ENCODE measurements around the gene TUBB4A. TPM values are rescaled to one million over a fixed set of nuclear protein-coding genes. Genes with fewer than 3 reads are reported as not detected.

TUBB4A gene
- total and polyA plus RNA-seq, 2 donors (not counting 1 experiment from before 2014, with no cell fraction given) = not detected

- no peaks in the 10 kb centered on the region for H4K20me1 ChIP-seq (ENCODE audit: control insufficient read depth, extremely low read depth, insufficient read depth, low read length)
- H3K9me3 ChIP-seq (ENCODE audit: control insufficient read depth, insufficient read depth, low read depth, low read length) = no peaks in the 10 kb centered on the region
- H3K4me2 ChIP-seq (ENCODE audit: extremely low read depth, insufficient read depth, low read length) = no peak overlapping the region
- no peaks in the 10 kb centered on the region for H3K36me3 ChIP-seq (ENCODE audit: control insufficient read depth, insufficient read depth, low read length)
- H3K9ac ChIP-seq (ENCODE audit: insufficient read depth, low read length) = no peak overlapping the region
- no peaks in the 10 kb centered on the region for H3K27me3 ChIP-seq (ENCODE audit: control insufficient read depth, insufficient read depth, low read length)
- H3K79me2 ChIP-seq (ENCODE audit: control insufficient read depth, insufficient read depth, low read length) = no peaks in the 10 kb centered on the region
- TF ChIP-seq, protein P1, sequence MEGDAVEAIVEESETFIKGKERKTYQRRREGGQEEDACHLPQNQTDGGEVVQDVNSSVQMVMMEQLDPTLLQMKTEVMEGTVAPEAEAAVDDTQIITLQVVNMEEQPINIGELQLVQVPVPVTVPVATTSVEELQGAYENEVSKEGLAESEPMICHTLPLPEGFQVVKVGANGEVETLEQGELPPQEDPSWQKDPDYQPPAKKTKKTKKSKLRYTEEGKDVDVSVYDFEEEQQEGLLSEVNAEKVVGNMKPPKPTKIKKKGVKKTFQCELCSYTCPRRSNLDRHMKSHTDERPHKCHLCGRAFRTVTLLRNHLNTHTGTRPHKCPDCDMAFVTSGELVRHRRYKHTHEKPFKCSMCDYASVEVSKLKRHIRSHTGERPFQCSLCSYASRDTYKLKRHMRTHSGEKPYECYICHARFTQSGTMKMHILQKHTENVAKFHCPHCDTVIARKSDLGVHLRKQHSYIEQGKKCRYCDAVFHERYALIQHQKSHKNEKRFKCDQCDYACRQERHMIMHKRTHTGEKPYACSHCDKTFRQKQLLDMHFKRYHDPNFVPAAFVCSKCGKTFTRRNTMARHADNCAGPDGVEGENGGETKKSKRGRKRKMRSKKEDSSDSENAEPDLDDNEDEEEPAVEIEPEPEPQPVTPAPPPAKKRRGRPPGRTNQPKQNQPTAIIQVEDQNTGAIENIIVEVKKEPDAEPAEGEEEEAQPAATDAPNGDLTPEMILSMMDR (conservative IDR thresholded peaks at IDR 0.05 in 1 of 2, IDR thresholded peaks at IDR 0.05 in 1 of 2; ENCODE audit: low read depth in 1 of 2, low read length in 2 of 2) = no peak
- TF ChIP-seq EZH2 (IDR thresholded peaks at IDR 0.05; ENCODE audit: low read length, missing control alignments) = no peak
- no peak overlapping the region for H2AFZ ChIP-seq (ENCODE audit: low read length)
- no peak overlapping the region for H3K4me3 ChIP-seq (replicated peaks in 1 of 4; ENCODE audit: control extremely low read depth in 1 of 4, insufficient read depth in 1 of 4, low read depth in 3 of 4, low read length in 4 of 4)
- H3K4me1 ChIP-seq (ENCODE audit: control insufficient read depth, extremely low read depth, insufficient read depth, low read length) = no peaks in the 10 kb centered on the region
- no peak overlapping the region for H3K27ac ChIP-seq (ENCODE audit: insufficient read depth, low read length)
- no peak for DNase-seq (ENCODE audit: low read depth in 2 of 2)
Measured at GRCh38 chr19:6472713-6473112, 29.4 kb downstream of the TUBB4A start.

DNA sequence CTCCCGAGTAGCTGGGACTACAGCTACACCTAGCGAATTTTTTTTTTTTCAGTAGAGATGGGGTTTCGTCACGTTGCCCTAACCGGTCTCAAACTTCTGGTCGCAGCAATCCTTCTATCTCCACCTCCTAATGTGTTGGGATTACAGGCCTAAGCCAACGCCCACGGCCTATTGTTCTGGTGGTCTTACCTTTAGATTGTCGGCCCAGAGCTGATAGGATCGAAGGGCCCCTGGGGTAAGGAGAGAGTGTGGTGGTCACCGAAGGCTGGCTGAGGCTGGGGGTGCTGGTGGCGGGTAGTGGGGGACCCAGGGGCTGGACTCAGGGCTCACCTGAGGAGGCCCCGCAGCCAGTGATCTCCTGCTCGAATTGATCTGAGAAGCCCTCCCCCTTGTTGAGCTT lies 31.0 kb downstream of the TUBB4A start:
- Histone ChIP-seq H3K4me1 (ENCODE audit: control insufficient read depth, extremely low read depth, insufficient read depth, low read length) (no peaks in the 10 kb centered on the region), H3K27ac (ENCODE audit: insufficient read depth, low read length) (no peak overlapping the region), H2AFZ (ENCODE audit: low read length) (no peak overlapping the region), H3K79me2 (ENCODE audit: control insufficient read depth, insufficient read depth, low read length) (no peaks in the 10 kb centered on the region), H3K4me3 (replicated peaks in 1 of 4; ENCODE audit: control extremely low read depth in 1 of 4, insufficient read depth in 1 of 4, low read depth in 3 of 4, low read length in 4 of 4) (no peak overlapping the region), H3K9me3 (ENCODE audit: control insufficient read depth, insufficient read depth, low read depth, low read length) (no peaks in the 10 kb centered on the region), H3K9ac (ENCODE audit: insufficient read depth, low read length) (no peak overlapping the region), H3K4me2 (ENCODE audit: extremely low read depth, insufficient read depth, low read length) (no peak overlapping the region), H3K27me3 (ENCODE audit: control insufficient read depth, insufficient read depth, low read length) (no peaks in the 10 kb centered on the region), H3K36me3 (ENCODE audit: control insufficient read depth, insufficient read depth, low read length) (no peaks in the 10 kb centered on the region), H4K20me1 (ENCODE audit: control insufficient read depth, extremely low read depth, insufficient read depth, low read length) (no peaks in the 10 kb centered on the region)
- no peak for DNase-seq (ENCODE audit: low read depth in 2 of 2)
- no peak for TF ChIP-seq EZH2 (IDR thresholded peaks at IDR 0.05; ENCODE audit: low read length, missing control alignments)
- TF ChIP-seq, protein P1 (conservative IDR thresholded peaks at IDR 0.05 in 1 of 2, IDR thresholded peaks at IDR 0.05 in 1 of 2; ENCODE audit: low read depth in 1 of 2, low read length in 2 of 2) = no peak

GRCh38 chr19:6470173-6470572 lies 31.9 kb downstream of the TUBB4A start:
- peaks cover 3% of the 10 kb centered on the region for H3K27me3 ChIP-seq (ENCODE audit: control insufficient read depth, insufficient read depth, low read length)
- TF ChIP-seq, protein P1 (conservative IDR thresholded peaks at IDR 0.05 in 1 of 2, IDR thresholded peaks at IDR 0.05 in 1 of 2; ENCODE audit: low read depth in 1 of 2, low read length in 2 of 2) = no peak
- TF ChIP-seq EZH2 (IDR thresholded peaks at IDR 0.05; ENCODE audit: low read length, missing control alignments) = no peak

More at GRCh38 chr19:6470173-6470572, 31.9 kb downstream of the TUBB4A start:
- no peaks in the 10 kb centered on the region for H3K4me1 ChIP-seq (ENCODE audit: control insufficient read depth, extremely low read depth, insufficient read depth, low read length)
- no peaks in the 10 kb centered on the region for H3K9me3 ChIP-seq (ENCODE audit: control insufficient read depth, insufficient read depth, low read depth, low read length)
- no peaks in the 10 kb centered on the region for H3K79me2 ChIP-seq (ENCODE audit: control insufficient read depth, insufficient read depth, low read length)
- H3K36me3 ChIP-seq (ENCODE audit: control insufficient read depth, insufficient read depth, low read length) = no peaks in the 10 kb centered on the region
- no peak for DNase-seq (ENCODE audit: low read depth in 2 of 2)
- no peak overlapping the region for H3K4me2 ChIP-seq (ENCODE audit: extremely low read depth, insufficient read depth, low read length)
- no peak overlapping the region for H3K9ac ChIP-seq (ENCODE audit: insufficient read depth, low read length)
- H3K27ac ChIP-seq (ENCODE audit: insufficient read depth, low read length) = no peak overlapping the region
- H2AFZ ChIP-seq (ENCODE audit: low read length) = no peak overlapping the region
- H3K4me3 ChIP-seq (replicated peaks in 1 of 4; ENCODE audit: control extremely low read depth in 1 of 4, insufficient read depth in 1 of 4, low read depth in 3 of 4, low read length in 4 of 4) = no peak overlapping the region
- no peaks in the 10 kb centered on the region for H4K20me1 ChIP-seq (ENCODE audit: control insufficient read depth, extremely low read depth, insufficient read depth, low read length)

All from fibroblast of lung (primary cell).